Breast epithelium (tissue), 4 donors: ENCODE data around the gene HSD17B10. TPM values are rescaled to one million over a fixed set of nuclear protein-coding genes. Genes with fewer than 3 reads are reported as not detected.

Experiments used
- DNase-seq, 2 donors: peaks; one replicate each; pipeline ENCODE4 v3.0.0-alpha.2; 2019; ENCODE audit warnings: low spot score in 2 of 2
- H3K27ac ChIP-seq, 2 donors: fragments of 200-600 bp; sonication (generic) in 1 of 2; one replicate each; pipeline ENCODE4 v1.5.1; 2016 to 2019; ENCODE audit warnings: mild to moderate bottlenecking in 1 of 2
- H3K27me3 ChIP-seq, 2 donors: fragments of 200-600 bp; sonication (generic) in 1 of 2; one replicate each; pipeline versions ENCODE4 v1.5.1 to v1.6.0; 2017 to 2019; ENCODE audit warnings: control low read depth in 1 of 2, mild to moderate bottlenecking in 1 of 2
- H3K36me3 ChIP-seq: fragments of 200-600 bp; one replicate; pipeline ENCODE4 v1.5.1; 2019
- H3K4me1 ChIP-seq, 2 donors: fragments of 200-600 bp; sonication (generic); one replicate each; pipeline ENCODE4 v1.5.1; 2016 to 2019; ENCODE audit warnings: control low read depth in 1 of 2
- H3K4me3 ChIP-seq, 3 donors: fragments of 200-600 bp; sonication (generic); 1 replicate in 2 of 3; 2 replicates in 1 of 3; pipeline ENCODE4 v1.5.1; 2016 to 2019; ENCODE audit warnings: mild to moderate bottlenecking in 3 of 3, moderate library complexity in 2 of 3
- H3K9me3 ChIP-seq, 2 donors: fragments of 200-600 bp; sonication (generic) in 1 of 2; one replicate each; pipeline ENCODE4 v1.5.1; 2016 to 2019; ENCODE audit warnings: control low read depth in 1 of 2
- POLR2A ChIP-seq: fragments of 450-650 bp; IDR thresholded peaks from one replicate; pipeline ENCODE4 v1.6.1; 2016; ENCODE audit warnings: antibody characterized with exemption, mild to moderate bottlenecking, moderate library complexity
- POLR2AphosphoS5 ChIP-seq, 3 donors: sonication (generic); formaldehyde crosslinking; IDR thresholded peaks; one replicate each; pipeline ENCODE4 v1.6.1; 2017; ENCODE audit warnings: antibody characterized with exemption in 3 of 3
- intact Hi-C: fragments of 100-400 bp; cut with DNase I; formaldehyde crosslinking; loops from one replicate; pipeline ENCODE4 v1.15.1; 2023; ENCODE audit warnings: low total_unique reads
- total RNA-seq, 3 donors: library from RNA; depleted of rRNA; stranded (reverse); fragments of >200 nt; gene quantifications; one replicate each; pipeline ENCODE4 v1.1.0, GENCODE V29; 2016
- TF ChIP-seq, protein P1 (sequence below), 3 donors: fragments of 450-650 bp; IDR thresholded peaks; one replicate each; pipeline ENCODE4 v1.5.1; 2016 to 2017; ENCODE audit warnings: antibody characterized with exemption in 3 of 3, mild to moderate bottlenecking in 3 of 3, moderate library complexity in 3 of 3

HSD17B10 gene
- total RNA-seq, 3 donors from 2014 or later, result 64.8 to 77.7 (median 68.8) TPM

GRCh38 chrX:53437206-53437605 is 3.0 kb upstream of the HSD17B10 start:
- Histone ChIP-seq H3K36me3 (no peaks in the 10 kb centered on the region), H3K9me3 (no peaks in the 10 kb centered on the region), H3K27ac (no peak overlapping the region), H3K4me1 (peaks cover 0 to 4% of the 10 kb centered on the region in 2 donors), H3K4me3 (no peak overlapping the region), H3K27me3 (peaks cover 0 to 59% of the 10 kb centered on the region in 2 donors)
- no peak for TF ChIP-seq POLR2AphosphoS5 (IDR thresholded peaks at IDR 0.05)
- TF ChIP-seq POLR2A, result no peak
- TF ChIP-seq, protein P1, sequence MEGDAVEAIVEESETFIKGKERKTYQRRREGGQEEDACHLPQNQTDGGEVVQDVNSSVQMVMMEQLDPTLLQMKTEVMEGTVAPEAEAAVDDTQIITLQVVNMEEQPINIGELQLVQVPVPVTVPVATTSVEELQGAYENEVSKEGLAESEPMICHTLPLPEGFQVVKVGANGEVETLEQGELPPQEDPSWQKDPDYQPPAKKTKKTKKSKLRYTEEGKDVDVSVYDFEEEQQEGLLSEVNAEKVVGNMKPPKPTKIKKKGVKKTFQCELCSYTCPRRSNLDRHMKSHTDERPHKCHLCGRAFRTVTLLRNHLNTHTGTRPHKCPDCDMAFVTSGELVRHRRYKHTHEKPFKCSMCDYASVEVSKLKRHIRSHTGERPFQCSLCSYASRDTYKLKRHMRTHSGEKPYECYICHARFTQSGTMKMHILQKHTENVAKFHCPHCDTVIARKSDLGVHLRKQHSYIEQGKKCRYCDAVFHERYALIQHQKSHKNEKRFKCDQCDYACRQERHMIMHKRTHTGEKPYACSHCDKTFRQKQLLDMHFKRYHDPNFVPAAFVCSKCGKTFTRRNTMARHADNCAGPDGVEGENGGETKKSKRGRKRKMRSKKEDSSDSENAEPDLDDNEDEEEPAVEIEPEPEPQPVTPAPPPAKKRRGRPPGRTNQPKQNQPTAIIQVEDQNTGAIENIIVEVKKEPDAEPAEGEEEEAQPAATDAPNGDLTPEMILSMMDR (IDR thresholded peaks at IDR 0.05), result no peak
- intact Hi-C loops, result no loop called here
- DNase-seq, result no peak

GRCh38 chrX:53435997-53436396 is 1.8 kb upstream of the HSD17B10 start:
- peak; percentile 56 to 59 for DNase-seq
- no peaks in the 10 kb centered on the region for H3K4me1 ChIP-seq
- intact Hi-C loops, result no loop called here
- no peak overlapping the region for H3K4me3 ChIP-seq
- peak in 1 of 3 donors; percentile 25 for TF ChIP-seq POLR2AphosphoS5 (IDR thresholded peaks at IDR 0.05)
- TF ChIP-seq, protein P1 (IDR thresholded peaks at IDR 0.05), result peak; percentile 48 to 71 (median 55)
- no peak for TF ChIP-seq POLR2A
- no peak overlapping the region for H3K27ac ChIP-seq
- no peaks in the 10 kb centered on the region for H3K9me3 ChIP-seq
- peaks cover 0 to 56% of the 10 kb centered on the region in 2 donors for H3K27me3 ChIP-seq
- no peaks in the 10 kb centered on the region for H3K36me3 ChIP-seq

DNA sequence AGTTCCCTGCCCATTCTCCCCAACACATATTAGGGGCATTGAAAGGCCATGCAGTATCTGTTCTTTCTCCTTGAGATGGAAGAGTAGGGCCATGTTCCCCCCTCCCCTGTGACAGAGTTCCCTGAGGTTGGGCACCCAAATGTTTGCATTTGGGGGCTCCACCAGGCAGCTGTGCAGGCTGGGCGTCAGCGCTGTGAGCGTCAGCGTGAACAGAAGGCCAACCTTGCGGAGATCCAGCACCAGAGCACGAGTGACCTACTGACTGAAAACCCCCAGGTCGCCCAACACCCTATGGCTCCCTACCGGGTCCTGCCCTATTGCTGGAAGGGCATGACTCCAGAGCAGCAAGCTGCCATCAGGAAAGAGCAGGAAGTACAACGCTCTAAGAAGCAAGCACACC is 3.9 kb downstream of the HSD17B10 start:
- Histone ChIP-seq H3K27ac (no peak overlapping the region), H3K4me3 (no peak overlapping the region), H3K4me1 (no peaks in the 10 kb centered on the region), H3K36me3 (no peaks in the 10 kb centered on the region), H3K9me3 (no peaks in the 10 kb centered on the region), H3K27me3 (peaks cover 0 to 27% of the 10 kb centered on the region in 2 donors)
- intact Hi-C loops, result loop anchor here (5.0 kb wide), 1 partner anchor 358 kb away; no protein-coding TSS in a partner anchor
- TF ChIP-seq POLR2AphosphoS5 (IDR thresholded peaks at IDR 0.05) (no peak), POLR2A (no peak)
- TF ChIP-seq, protein P1 (IDR thresholded peaks at IDR 0.05), result no peak
- no peak for DNase-seq

- intact Hi-C loops, result loop anchor here (5.0 kb wide), 1 partner anchor 357 kb away; no protein-coding TSS in a partner anchor
- no peak for DNase-seq
Observed at GRCh38 chrX:53429755-53430154, 4.4 kb downstream of the HSD17B10 start.

DNA sequence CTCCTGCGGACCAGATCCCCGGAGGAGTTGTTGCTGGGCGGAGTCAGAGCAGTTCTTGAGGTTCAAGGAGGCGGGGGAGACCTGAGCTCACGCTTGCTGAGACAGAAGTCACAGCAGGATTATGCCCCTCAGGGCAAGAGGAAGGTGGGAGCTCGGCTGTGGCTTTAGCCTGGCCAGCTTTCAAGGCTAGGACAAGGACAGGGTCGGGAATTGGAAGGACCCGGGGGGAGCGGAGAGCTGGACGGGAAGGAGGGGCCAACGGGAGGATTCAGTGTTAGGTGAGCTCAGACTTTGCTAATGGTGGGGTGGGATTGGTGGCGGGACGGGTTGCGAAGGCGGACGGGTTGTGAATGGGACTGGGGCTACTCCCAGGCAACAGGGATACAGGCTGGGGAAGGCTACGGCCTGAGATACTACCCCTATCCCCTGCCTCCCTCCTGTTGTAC is 11.3 kb downstream of the HSD17B10 start, which contains the start of gene RIBC1:
RIBC1 (plus strand) TSS at position 13 of the 446 bp plus-strand sequence. CDS start 3,404 bp downstream, outside the sequence.
- Histone ChIP-seq H3K27me3 (no peaks in the 10 kb centered on the region), H3K4me1 (peaks cover 7 to 13% of the 10 kb centered on the region in 2 donors), H3K9me3 (no peaks in the 10 kb centered on the region), H3K27ac (peak within 1 kb of the TSS; percentile 97 to 100), H3K36me3 (no peaks in the 10 kb centered on the region), H3K4me3 (peak within 1 kb of the TSS; percentile 58 to 94 (median 69))
- intact Hi-C loops, result no loop called here
- TF ChIP-seq POLR2AphosphoS5 (IDR thresholded peaks at IDR 0.05) (peak in 1 of 3 donors; percentile 46), POLR2A (no peak)
- TF ChIP-seq, protein P1 (IDR thresholded peaks at IDR 0.05), result no peak
- DNase-seq, result no peak

More at GRCh38 chrX:53429755-53430154, 4.4 kb downstream of the HSD17B10 start:
- Histone ChIP-seq H3K36me3 (no peaks in the 10 kb centered on the region), H3K27me3 (peaks cover 0 to 27% of the 10 kb centered on the region in 2 donors), H3K4me1 (no peaks in the 10 kb centered on the region), H3K4me3 (no peak overlapping the region), H3K27ac (no peak overlapping the region), H3K9me3 (no peaks in the 10 kb centered on the region)
- TF ChIP-seq POLR2AphosphoS5 (IDR thresholded peaks at IDR 0.05) (no peak), POLR2A (no peak)
- TF ChIP-seq, protein P1 (IDR thresholded peaks at IDR 0.05), result no peak
